NOMO-1 treated with DMSO at 0.1 percent for 48 hours (cell line): ENCODE measurements around the gene CCDC184.

Experiments
- DNase-seq: peaks from one replicate; lab custom pipeline; 2025; ENCODE audit not compliant: unreplicated experiment; lab: John Stamatoyannopoulos, UW

The CCDC184 gene

DNA sequence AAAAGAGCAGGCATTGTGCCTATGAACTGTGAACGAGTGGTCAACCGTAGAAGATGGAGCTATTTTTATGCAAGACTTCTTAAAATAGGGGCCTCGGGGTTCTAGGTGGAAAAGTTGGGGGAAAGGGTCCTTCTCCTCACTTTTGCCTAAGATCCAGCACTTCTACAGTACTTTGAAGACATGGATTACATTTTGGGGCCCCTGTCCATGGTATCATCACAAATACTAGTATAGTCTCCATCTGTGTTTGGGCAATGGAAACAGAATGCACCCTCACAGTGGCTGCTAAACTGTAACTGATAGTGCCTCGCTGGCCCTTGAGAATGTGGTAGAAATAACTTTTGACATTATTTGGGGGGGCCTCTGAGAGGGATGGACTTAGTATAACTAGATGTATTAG, 5.5 kb upstream of the CCDC184 start:
- DNase-seq: no peak

GRCh38 chr12:48179466-48179865, 4.0 kb upstream of the CCDC184 start:
- no peak for DNase-seq

- DNase-seq: no peak
These were observed 3.0 kb upstream of the CCDC184 start for GRCh38 chr12:48180424-48180823.

DNA sequence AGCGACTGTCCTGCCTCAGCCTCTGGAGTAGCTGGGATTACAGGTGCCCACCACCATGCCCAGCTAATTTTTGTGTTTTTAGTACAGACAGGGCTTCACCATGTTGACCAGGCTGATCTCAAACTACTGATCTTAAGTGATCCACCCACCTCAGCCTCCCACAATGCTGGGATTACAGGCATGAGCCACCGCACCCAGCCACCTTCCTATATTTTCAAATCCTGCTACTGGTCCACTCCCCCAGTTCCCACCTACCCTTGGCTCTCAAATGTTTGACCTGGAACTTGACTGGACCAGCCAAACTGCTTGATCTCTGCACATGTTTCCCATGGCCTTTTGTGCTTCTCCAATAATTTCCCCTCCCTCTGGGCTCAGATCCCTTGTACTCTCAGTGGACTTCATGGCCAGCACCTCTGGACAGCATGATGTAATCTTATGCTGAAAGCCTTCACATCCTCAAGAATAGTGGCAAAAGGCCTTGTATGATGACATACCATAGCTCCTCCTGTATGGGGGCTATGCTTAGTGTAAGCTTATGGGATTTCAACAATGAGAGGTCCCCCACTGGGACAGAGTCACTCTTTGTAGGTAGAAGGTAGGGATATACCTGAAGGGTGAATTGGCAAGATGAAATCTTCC, 2.5 kb upstream of the CCDC184 start:
- DNase-seq: no peak

- DNase-seq: no peak
These were observed 813 bp upstream of the CCDC184 start for GRCh38 chr12:48182631-48183030.

- DNase-seq: no peak
These were observed 568 bp downstream of the CCDC184 start for GRCh38 chr12:48183876-48184548.

- no peak for DNase-seq
These were observed 1.1 kb downstream of the CCDC184 start for GRCh38 chr12:48184549-48184922.

GRCh38 chr12:48185181-48185919, 1.9 kb downstream of the CCDC184 start:
- DNase-seq: no peak

- no peak for DNase-seq
These were observed 4.7 kb downstream of the CCDC184 start for GRCh38 chr12:48187916-48188695.

DNA sequence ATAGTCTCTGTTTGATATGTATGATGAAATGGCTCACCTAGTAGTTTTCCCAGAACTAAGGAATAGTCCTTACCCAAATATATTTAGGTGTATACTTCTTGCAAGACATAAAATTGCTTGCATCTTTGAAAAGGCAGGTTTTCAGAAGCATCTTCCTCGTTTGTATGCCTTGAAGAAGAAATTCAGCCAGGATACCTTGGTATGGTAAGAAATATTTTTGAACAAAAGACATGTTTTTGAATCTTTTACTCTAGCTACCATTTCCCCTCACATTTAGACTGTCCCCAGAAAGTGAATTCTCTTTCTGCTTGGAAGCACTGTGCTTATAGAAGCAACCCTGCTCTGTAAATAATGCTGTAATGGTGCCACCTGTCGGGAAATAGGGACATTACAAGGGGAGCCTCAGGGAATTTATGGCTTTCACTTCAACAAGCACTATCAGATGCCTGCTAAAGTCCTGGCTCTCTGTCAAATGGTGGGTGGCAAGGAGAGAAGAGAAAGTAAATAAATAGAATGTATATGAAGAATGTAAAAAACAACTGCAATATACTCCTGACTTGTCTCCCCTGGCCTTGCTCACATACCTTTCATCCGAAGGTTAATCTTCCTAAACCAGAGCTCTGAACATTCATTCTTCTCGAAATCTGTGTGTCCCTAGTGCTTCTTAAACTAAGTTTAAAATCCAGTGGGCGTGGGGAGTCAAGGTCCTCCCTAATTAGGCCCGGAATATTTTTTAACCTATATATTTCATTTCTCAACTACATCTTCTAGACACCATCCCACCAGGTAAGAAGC, 6.1 kb downstream of the CCDC184 start:
- peak; percentile 58 for DNase-seq

DNA sequence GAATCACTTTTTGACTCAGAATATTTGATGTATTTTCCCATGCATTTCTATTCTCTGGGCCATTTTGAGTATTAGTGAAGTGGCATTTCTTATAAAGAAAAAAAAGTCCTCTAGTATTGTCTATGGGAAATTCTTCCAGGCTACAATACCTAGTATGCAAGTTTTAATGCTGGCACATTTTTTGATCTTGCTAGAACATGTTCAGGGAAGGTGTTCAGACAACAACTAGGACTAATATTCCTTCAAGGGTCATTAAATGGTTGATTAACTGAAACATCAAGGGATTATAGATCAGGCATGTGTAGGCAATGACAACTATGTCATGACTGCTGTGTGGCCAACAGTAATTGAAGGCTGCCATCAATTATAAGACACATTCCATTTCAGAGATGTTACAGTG, 7.7 kb downstream of the CCDC184 start:
- DNase-seq: no peak

DNA sequence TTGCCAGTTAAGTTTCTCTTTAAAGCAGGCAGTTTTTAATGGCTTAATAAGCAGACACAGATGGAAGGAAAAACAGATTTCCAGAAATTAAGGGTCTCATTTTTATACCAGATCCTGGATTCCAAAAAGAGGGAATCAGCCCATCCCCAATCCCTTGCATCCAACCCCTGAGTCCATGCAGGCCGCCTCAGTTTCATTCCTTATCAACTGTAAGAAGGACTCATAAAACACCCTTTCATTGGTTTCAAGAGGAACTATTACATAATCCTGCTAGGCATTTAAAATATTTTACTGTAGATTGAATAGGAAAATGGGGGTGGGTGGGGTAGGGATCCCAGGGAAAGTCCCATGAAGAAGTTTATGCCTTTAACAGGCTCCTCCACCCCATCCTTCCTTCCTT, 9.4 kb downstream of the CCDC184 start:
- no peak for DNase-seq

- DNase-seq: no peak
These were observed 10.2 kb downstream of the CCDC184 start for GRCh38 chr12:48193623-48194022.

DNA sequence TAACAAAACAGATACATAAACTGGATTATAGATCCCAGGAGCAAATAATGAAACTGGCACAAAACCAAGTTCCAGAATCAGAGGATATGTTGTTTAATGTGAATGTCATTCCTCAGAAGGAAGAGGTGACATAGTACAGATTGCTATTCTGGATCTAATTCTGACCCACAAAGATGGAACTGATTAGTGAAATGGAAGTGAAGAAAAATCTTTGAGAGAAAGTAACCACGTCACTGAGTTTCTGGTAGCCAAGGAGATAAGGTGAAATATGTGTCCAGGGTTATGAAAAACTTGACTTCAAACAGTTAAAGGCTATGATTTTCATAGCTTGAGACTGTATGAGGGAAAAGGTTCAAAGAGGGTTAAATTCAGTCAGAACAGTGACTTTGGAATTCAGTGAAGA, 11.4 kb downstream of the CCDC184 start:
- DNase-seq: no peak

DNA sequence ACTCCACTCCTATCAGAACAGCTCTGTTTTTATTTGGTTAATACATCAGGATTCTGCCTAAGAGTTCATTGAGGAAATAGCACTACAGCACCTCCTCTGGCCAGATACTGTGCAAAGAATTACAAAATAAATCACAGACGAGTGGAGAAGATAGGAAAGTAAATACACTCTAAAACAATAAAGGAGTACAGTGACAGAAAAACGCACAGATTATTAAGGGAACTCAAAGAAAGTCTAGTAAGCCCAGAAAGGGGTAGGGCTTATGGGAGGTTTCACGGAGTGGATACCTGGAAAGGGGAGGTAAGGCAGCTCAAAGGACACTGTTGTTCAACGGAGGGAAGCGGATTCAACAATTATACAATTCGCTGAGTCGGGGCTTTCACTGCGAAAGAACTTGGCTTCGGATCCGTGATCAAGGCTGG, 14.1 kb downstream of the CCDC184 start:
- DNase-seq: peak; percentile 23

GRCh38 chr12:48197971-48198671, 14.7 kb downstream of the CCDC184 start:
- peak; percentile 97 for DNase-seq

- DNase-seq: peak; percentile 14
These were observed 15.2 kb downstream of the CCDC184 start for GRCh38 chr12:48198672-48198971.

DNA sequence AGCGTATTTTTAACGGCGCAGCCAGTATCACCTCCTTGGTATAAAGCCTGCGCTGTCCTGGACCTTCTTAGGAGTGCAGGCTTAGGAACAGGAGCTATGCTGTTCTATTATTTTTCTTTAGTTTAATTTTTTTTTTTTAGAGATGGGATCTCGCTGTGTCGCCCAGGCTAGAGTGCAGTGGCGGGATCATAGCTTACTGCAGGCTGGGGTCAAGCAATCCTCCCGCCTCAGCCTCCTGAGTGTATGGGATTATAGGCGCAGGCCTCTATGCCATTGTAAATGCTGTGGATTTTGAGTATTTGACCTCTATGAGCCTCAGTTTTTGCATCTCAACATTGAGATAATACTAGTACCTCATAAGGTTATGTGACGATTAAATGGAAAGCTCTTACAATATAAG, 15.5 kb downstream of the CCDC184 start:
- no peak for DNase-seq

DNA sequence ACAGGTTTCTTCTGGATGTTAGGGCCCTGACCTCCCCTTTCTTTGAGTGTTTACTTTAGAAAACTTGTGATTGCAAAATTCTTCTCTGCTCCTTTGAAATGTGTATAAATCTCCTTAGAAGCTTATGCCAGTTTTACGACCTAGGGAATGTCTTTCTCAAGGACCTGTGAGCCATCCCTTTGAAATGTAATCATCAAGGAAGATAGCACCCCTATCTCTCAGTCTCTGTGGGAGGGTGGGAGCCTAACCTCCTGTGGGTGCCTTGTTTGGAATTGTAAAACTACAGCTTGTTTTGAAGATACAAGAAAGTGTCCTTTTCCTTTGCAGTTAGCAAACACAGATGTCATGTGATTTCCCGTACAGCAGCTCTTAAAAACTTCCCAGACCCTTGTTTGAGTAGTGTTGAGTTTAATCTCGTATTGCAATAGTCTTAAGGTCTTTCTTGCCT, 16.4 kb downstream of the CCDC184 start:
- DNase-seq: peak; percentile 13

- DNase-seq: no peak
These were observed 17.6 kb downstream of the CCDC184 start for GRCh38 chr12:48201091-48201490.
